Measurements from ENCODE around the gene TUBA4B. TPM values are rescaled to one million over a fixed set of nuclear protein-coding genes. Genes with fewer than 3 reads are reported as not detected.

Gene TUBA4B
- total and polyA plus RNA-seq, 2 donors (not counting 3 experiments of a cell fraction or from before 2014, with no cell fraction given) = not detected

- dilution Hi-C loops (cut with MboI; ENCODE audit: extremely low pct_ligation_motif_present, low sequenced_read_pairs) (no loop called here), intact Hi-C loops (cut with micrococcal nuclease) (loop anchor here (1.0 to 5.0 kb wide), 9 partner anchors 15 to 119 kb away; partner anchors contain the start of genes ABCB6, DNPEP, GLB1L and NHEJ1)
- FAIRE-seq (no peak), DNase-seq (ENCODE audit: low read depth, low spot score) (peak; percentile 99)
- ChIA-PET POLR2A (interaction anchor here (0.6 to 1.9 kb wide), 5 partner anchors 25 to 109 kb away, joined by 3 to 6 read pairs (median 3); partner anchors contain the start of genes DNPEP, GLB1L and STK16), CTCF (interaction anchor here (0.6 to 12.6 kb wide), 16 partner anchors 10 to 299 kb away, joined by 3 to 253 read pairs (median 4); partner anchors contain the start of genes ABCB6, ANKZF1, ATG9A and CNPPD1)
- H3K27me3 ChIP-seq (ENCODE audit: control insufficient read depth in 2 of 2, insufficient read depth in 2 of 2, low read length in 2 of 2) = no peaks in the 10 kb centered on the region
- peak within 1 kb of the TSS; percentile 76 for H3K4me2 ChIP-seq (ENCODE audit: insufficient read depth, low read length)
- peak within 1 kb of the TSS; percentile 74 for H3K9ac ChIP-seq (replicated peaks; ENCODE audit: extremely low read depth, insufficient read depth, low read length)
- TF ChIP-seq JUN (IDR thresholded peaks at IDR 0.05; ENCODE audit: borderline replicate concordance, insufficient read depth, insufficient read length, low read depth) = peak; percentile 62
- TF ChIP-seq MAX (IDR thresholded peaks at IDR 0.05; ENCODE audit: insufficient read depth, insufficient read length) = no peak
- TF ChIP-seq POLR2AphosphoS5 (IDR thresholded peaks at IDR 0.05; ENCODE audit: insufficient read depth, low read depth, low read length) = peak; percentile 93
- no peak for TF ChIP-seq GATA2 (IDR thresholded peaks at IDR 0.05; ENCODE audit: insufficient read depth, insufficient read length, low read depth, low read length)
- TF ChIP-seq FOS (IDR thresholded peaks at IDR 0.05; ENCODE audit: borderline replicate concordance, insufficient read depth, low read length) = no peak
- peak in 1 of 2 donors; percentile 15 for TF ChIP-seq CTCF (IDR thresholded peaks at IDR 0.05; ENCODE audit: extremely low read depth in 1 of 2, insufficient read depth in 1 of 2, low read depth in 1 of 2, low read length in 2 of 2)
- TF ChIP-seq POLR2A (IDR thresholded peaks at IDR 0.05; ENCODE audit: low read depth, low read length) = peak; percentile 93
- no TSS peak for BruUV-seq (replicated peaks)
- no peaks in the 10 kb centered on the region for H3K79me2 ChIP-seq (ENCODE audit: control insufficient read depth, insufficient read depth, low read length)
- peaks cover 17% of the 10 kb centered on the region for H3K4me1 ChIP-seq (ENCODE audit: control insufficient read depth, extremely low read depth, insufficient read depth, low read length)
- peak within 1 kb of the TSS; percentile 79 for H2AFZ ChIP-seq (ENCODE audit: low read depth, low read length)
- no peaks in the 10 kb centered on the region for H3K9me3 ChIP-seq (replicated peaks; ENCODE audit: control insufficient read depth, insufficient read depth, low read length)
- H4K20me1 ChIP-seq (replicated peaks; ENCODE audit: control insufficient read depth, extremely low read depth, insufficient read depth, low read length) = no peaks in the 10 kb centered on the region
- peaks cover 0 to 12% of the 10 kb centered on the region in 2 experiments for H3K36me3 ChIP-seq (ENCODE audit: control insufficient read depth in 2 of 2, extremely low read depth in 1 of 2, insufficient read depth in 2 of 2, low read length in 2 of 2)
- H3K9me1 ChIP-seq (replicated peaks; ENCODE audit: control insufficient read depth, extremely low read depth, insufficient read depth, low read length) = no peaks in the 10 kb centered on the region
- peak within 1 kb of the TSS; percentile 9 to 55 (median 47) for H3K4me3 ChIP-seq (replicated peaks in 1 of 3; ENCODE audit: insufficient read depth in 1 of 3, low read depth in 1 of 3, low read length in 3 of 3)
- peak within 1 kb of the TSS; percentile 85 for H3K27ac ChIP-seq (ENCODE audit: insufficient read depth, low read depth, low read length)
Observed at GRCh38 chr2:219279151-219279915, 26.3 kb downstream of the TUBA4B start, which contains the start of gene DNAJB2. Gene DNAJB2 (plus strand): TSS chr2:219279366. CDS start chr2:219279834, 468 bp downstream.

Measured in endothelial cell of umbilical vein (primary cell).